GM21723 (cell line): Measurements from ENCODE around the gene CAGE1.
"Not testable (repeated sequence)": the region's sequence is repeated elsewhere in the genome, so short reads cannot be mapped to it uniquely, and the experiment has no call there.

Experiments
- ATAC-seq: cut with Tn5 transposase; IDR thresholded peaks from one replicate; pipeline ENCODE4 v1.9.1; 2021; ENCODE audit warnings: mild to moderate bottlenecking, moderate library complexity; ENCODE audit not compliant: unreplicated experiment

CAGE1 gene

GRCh38 chr6:7341271-7341670, 48.3 kb downstream of the CAGE1 start:
- ATAC-seq: no peak

GRCh38 chr6:7339007-7339732, 50.4 kb downstream of the CAGE1 start:
- ATAC-seq: not testable (repeated sequence)

- ATAC-seq: no peak
These were observed 51.5 kb downstream of the CAGE1 start for GRCh38 chr6:7338031-7338430.

- no peak for ATAC-seq
These were observed 54.0 kb downstream of the CAGE1 start for GRCh38 chr6:7335519-7335918.

GRCh38 chr6:7334685-7335084, 54.9 kb downstream of the CAGE1 start:
- no peak for ATAC-seq

GRCh38 chr6:7332090-7332745, 57.3 kb downstream of the CAGE1 start:
- no peak for ATAC-seq

GRCh38 chr6:7331452-7331851, 58.1 kb downstream of the CAGE1 start:
- ATAC-seq: no peak

- ATAC-seq: no peak
These were observed 61.3 kb downstream of the CAGE1 start for GRCh38 chr6:7328243-7328642.

GRCh38 chr6:7325750-7326149, 63.8 kb downstream of the CAGE1 start:
- ATAC-seq: no peak

- ATAC-seq: peak; percentile 90
These were observed 65.0 kb downstream of the CAGE1 start for GRCh38 chr6:7324520-7324919.

- ATAC-seq: no peak
These were observed 66.5 kb downstream of the CAGE1 start for GRCh38 chr6:7323074-7323473.

GRCh38 chr6:7321866-7322265, 67.7 kb downstream of the CAGE1 start:
- not testable (repeated sequence) for ATAC-seq

- ATAC-seq: not testable (repeated sequence)
These were observed 70.1 kb downstream of the CAGE1 start for GRCh38 chr6:7319406-7319805.

GRCh38 chr6:7317538-7317937, 72.0 kb downstream of the CAGE1 start:
- no peak for ATAC-seq

GRCh38 chr6:7316658-7317533, 72.6 kb downstream of the CAGE1 start:
- ATAC-seq: no peak

GRCh38 chr6:7315948-7316365, 73.6 kb downstream of the CAGE1 start:
- ATAC-seq: no peak

GRCh38 chr6:7315087-7315947, 74.2 kb downstream of the CAGE1 start:
- not testable (repeated sequence) for ATAC-seq

- no peak for ATAC-seq
These were observed 75.1 kb downstream of the CAGE1 start for GRCh38 chr6:7314414-7314813.

- no peak for ATAC-seq
These were observed 75.9 kb downstream of the CAGE1 start for GRCh38 chr6:7313505-7314165.
